Osteocyte (in vitro differentiated cells): Measurements from ENCODE around the gene OPN1SW. TPM values are rescaled to one million over a fixed set of nuclear protein-coding genes. Genes with fewer than 3 reads are reported as not detected.

Experiments used
- DNase-seq: peaks from one replicate; pipeline ENCODE4 v3.0.0; 2021; ENCODE audit warnings: mixed read lengths; ENCODE audit not compliant: unreplicated experiment; ENCODE audit errors: extremely low spot score
- H3K27ac Mint-ChIP-seq: one replicate; pipeline ENCODE4 v1.8.0; 2021; ENCODE audit warnings: mild to moderate bottlenecking, mixed read lengths; ENCODE audit not compliant: unreplicated experiment
- H3K27me3 Mint-ChIP-seq: one replicate; pipeline ENCODE4 v1.8.0; 2021; ENCODE audit warnings: mixed read lengths; ENCODE audit not compliant: unreplicated experiment
- H3K36me3 Mint-ChIP-seq: one replicate; pipeline ENCODE4 v1.8.0; 2021; ENCODE audit warnings: mixed read lengths; ENCODE audit not compliant: unreplicated experiment
- H3K4me1 Mint-ChIP-seq: one replicate; pipeline ENCODE4 v1.8.0; 2021; ENCODE audit warnings: mixed read lengths; ENCODE audit not compliant: unreplicated experiment
- H3K4me3 Mint-ChIP-seq: one replicate; pipeline ENCODE4 v1.8.0; 2021; ENCODE audit warnings: mild to moderate bottlenecking, moderate library complexity, mixed read lengths; ENCODE audit not compliant: unreplicated experiment
- H3K9me3 Mint-ChIP-seq: one replicate; pipeline ENCODE4 v1.8.0; 2021; ENCODE audit warnings: mixed read lengths; ENCODE audit not compliant: unreplicated experiment
- CTCF ChIP-seq: fragments of 200-600 bp; sonication (generic); IDR thresholded peaks from 2 replicates; pipeline ENCODE4 v1.5.0; 2021; ENCODE audit warnings: antibody characterized with exemption, mild to moderate bottlenecking, moderate library complexity
- total RNA-seq: library from RNA; stranded (reverse); gene quantifications from 2 replicates; pipeline ENCODE4 v1.2.1, GENCODE V29; 2021

OPN1SW gene
- total RNA-seq, 1 donor from 2014 or later, result not detected

GRCh38 chr7:128794436-128794835, 18.8 kb upstream of the OPN1SW start:
- H3K27ac Mint-ChIP-seq, result no peak overlapping the region
- DNase-seq, result no peak
- peaks cover 4% of the 10 kb centered on the region for H3K36me3 Mint-ChIP-seq
- H3K4me1 Mint-ChIP-seq, result peaks cover 9% of the 10 kb centered on the region
- H3K27me3 Mint-ChIP-seq, result peaks cover 3% of the 10 kb centered on the region
- no peaks in the 10 kb centered on the region for H3K9me3 Mint-ChIP-seq
- H3K4me3 Mint-ChIP-seq, result no peak overlapping the region
- TF ChIP-seq CTCF, result no peak

GRCh38 chr7:128794020-128794419, 18.4 kb upstream of the OPN1SW start:
- Mint-ChIP-seq H3K36me3 (peaks cover 4% of the 10 kb centered on the region), H3K27ac (no peak overlapping the region), H3K4me1 (peaks cover 9% of the 10 kb centered on the region), H3K4me3 (no peak overlapping the region), H3K9me3 (no peaks in the 10 kb centered on the region), H3K27me3 (peaks cover 7% of the 10 kb centered on the region)
- no peak for TF ChIP-seq CTCF
- DNase-seq, result no peak

GRCh38 chr7:128793181-128793547, 17.6 kb upstream of the OPN1SW start:
- Mint-ChIP-seq H3K27me3 (peaks cover 13% of the 10 kb centered on the region), H3K4me3 (no peak overlapping the region), H3K4me1 (peaks cover 9% of the 10 kb centered on the region), H3K9me3 (no peaks in the 10 kb centered on the region), H3K36me3 (peaks cover 4% of the 10 kb centered on the region), H3K27ac (no peak overlapping the region)
- no peak for DNase-seq
- no peak for TF ChIP-seq CTCF

- no peak for DNase-seq
- peaks cover 4% of the 10 kb centered on the region for H3K36me3 Mint-ChIP-seq
- H3K27me3 Mint-ChIP-seq, result peaks cover 14% of the 10 kb centered on the region
- no peak for TF ChIP-seq CTCF
- H3K4me1 Mint-ChIP-seq, result peaks cover 9% of the 10 kb centered on the region
- no peaks in the 10 kb centered on the region for H3K9me3 Mint-ChIP-seq
- H3K4me3 Mint-ChIP-seq, result peak overlapping the region; percentile 52
- H3K27ac Mint-ChIP-seq, result no peak overlapping the region
Observed at GRCh38 chr7:128792471-128793180, 17.0 kb upstream of the OPN1SW start.

GRCh38 chr7:128791972-128792327, 16.4 kb upstream of the OPN1SW start:
- TF ChIP-seq CTCF, result no peak
- peaks cover 9% of the 10 kb centered on the region for H3K4me1 Mint-ChIP-seq
- H3K36me3 Mint-ChIP-seq, result peaks cover 4% of the 10 kb centered on the region
- no peaks in the 10 kb centered on the region for H3K9me3 Mint-ChIP-seq
- peaks cover 18% of the 10 kb centered on the region for H3K27me3 Mint-ChIP-seq
- no peak overlapping the region for H3K27ac Mint-ChIP-seq
- DNase-seq, result no peak
- H3K4me3 Mint-ChIP-seq, result peak overlapping the region; percentile 89
